H1 (cell line): ENCODE results near the gene ABCA6. TPM values are rescaled to one million over a fixed set of nuclear protein-coding genes. Genes with fewer than 3 reads are reported as not detected.
A peak's percentile ranks its signal among the peaks of the same experiment; 100 is the strongest.

Source experiments
- CTCF ChIA-PET: fragments of 300-600 bp; sonication (Branson Sonifier 250); formaldehyde crosslinking; loops from one replicate; lab custom pipeline; 2021; ENCODE audit not compliant: partially characterized antibody; lab: Charles Lee
- POLR2A ChIA-PET: fragments of 300-600 bp; sonication (Branson Sonifier 250); formaldehyde crosslinking; loops from one replicate; lab custom pipeline; 2021; ENCODE audit warnings: inconsistent platforms; ENCODE audit not compliant: partially characterized antibody; lab: Charles Lee
- DNase-seq, 2 experiments: peaks; one replicate each; pipeline versions ENCODE4 v3.0.0 to v3.0.0-alpha.2; 2010 to 2022; ENCODE audit warnings: low spot score in 2 of 2, low read depth in 1 of 2, mixed read lengths in 1 of 2
- FAIRE-seq: peaks from 2 replicates; lab custom pipeline; 2011; peaks lifted over from hg19 to GRCh38; lab: Jason Lieb, UNC
- H2AFZ ChIP-seq: 2 replicates; pipeline ENCODE4 v1.8.1; 2012; ENCODE audit warnings: low read length, inconsistent platforms
- H2AK5ac ChIP-seq: 2 replicates; pipeline ENCODE4 v1.6.1; 2013; ENCODE audit warnings: low read depth, low read length
- H2BK120ac ChIP-seq: replicated peaks from 2 replicates; pipeline ENCODE3; 2013; ENCODE audit warnings: low read depth, low read length, inconsistent platforms
- H2BK12ac ChIP-seq: 2 replicates; pipeline ENCODE4 v1.6.1; 2013; ENCODE audit warnings: low read depth, low read length
- H2BK15ac ChIP-seq: 2 replicates; pipeline ENCODE4 v1.6.1; 2013; ENCODE audit warnings: low read length
- H2BK20ac ChIP-seq: 2 replicates; pipeline ENCODE4 v1.6.1; 2013; ENCODE audit warnings: low read length
- H2BK5ac ChIP-seq: 2 replicates; pipeline ENCODE4 v1.6.1; 2013; ENCODE audit warnings: low read depth, low read length
- H3K14ac ChIP-seq: 2 replicates; pipeline ENCODE4 v1.6.1; 2013; ENCODE audit warnings: inconsistent platforms; ENCODE audit not compliant: insufficient read length
- H3K18ac ChIP-seq: 2 replicates; pipeline ENCODE4 v1.6.1; 2013; ENCODE audit warnings: low read length; ENCODE audit errors: extremely low read depth
- H3K23ac ChIP-seq: 2 replicates; pipeline ENCODE4 v1.6.1; 2013; ENCODE audit warnings: inconsistent platforms; ENCODE audit not compliant: insufficient read length
- H3K23me2 ChIP-seq: 2 replicates; pipeline ENCODE4 v1.6.1; 2013; ENCODE audit warnings: low read depth, low read length
- H3K27ac ChIP-seq: 2 replicates; pipeline ENCODE4 v1.6.1; 2011; ENCODE audit warnings: low read depth, low read length, inconsistent platforms
- H3K27me3 ChIP-seq, 4 experiments: replicated peaks in 1 of 4; 1 replicate in 1 of 4; 2 replicates in 3 of 4; pipeline versions ENCODE4 v1.6.1 to v1.8.1; 2011 to 2013; ENCODE audit warnings: low read length in 3 of 4, mild to moderate bottlenecking in 3 of 4, inconsistent platforms in 2 of 4, mixed read lengths in 2 of 4, moderate library complexity in 1 of 4; ENCODE audit not compliant: control insufficient read depth in 3 of 4, insufficient read depth in 3 of 4; ENCODE audit errors: extremely low read depth in 1 of 4
- H3K36me3 ChIP-seq, 4 experiments: 2 replicates each; pipeline versions ENCODE4 v1.6.1 to v1.8.1; 2011 to 2013; ENCODE audit warnings: mild to moderate bottlenecking in 4 of 4, low read length in 3 of 4, moderate library complexity in 2 of 4, control low read depth in 1 of 4, inconsistent platforms in 1 of 4; ENCODE audit not compliant: insufficient read depth in 4 of 4, control insufficient read depth in 2 of 4
- H3K4ac ChIP-seq: replicated peaks from 2 replicates; pipeline ENCODE3; 2013; ENCODE audit warnings: low read length, low read depth, mixed read lengths, inconsistent platforms; ENCODE audit not compliant: insufficient read length
- H3K4me1 ChIP-seq, 4 experiments: replicated peaks in 1 of 4; 1 replicate in 1 of 4; 2 replicates in 3 of 4; pipeline versions ENCODE4 v1.6.1 to v1.8.1; 2011 to 2013; ENCODE audit warnings: low read length in 3 of 4, inconsistent platforms in 2 of 4, mixed read lengths in 1 of 4; ENCODE audit not compliant: insufficient read depth in 4 of 4, control insufficient read depth in 3 of 4
- H3K4me2 ChIP-seq, 2 experiments: 2 replicates each; pipeline versions ENCODE4 v1.6.1 to v1.8.1; 2011 to 2013; ENCODE audit warnings: low read depth in 2 of 2, low read length in 2 of 2, control low read depth in 1 of 2, inconsistent platforms in 1 of 2, mild to moderate bottlenecking in 1 of 2; ENCODE audit not compliant: insufficient read depth in 1 of 2
- H3K4me3 ChIP-seq, 4 experiments: fragments of 200-600, 300-600 bp in 1 of 4; sonication (generic), shearing (Covaris generic), sonication (Bioruptor Twin) in 1 of 4; 2 replicates each; pipeline versions ENCODE4 v1.5.1 to v1.8.1; 2011 to 2016; ENCODE audit warnings: low read length in 4 of 4, low read depth in 3 of 4, control low read depth in 2 of 4, inconsistent platforms in 2 of 4, mild to moderate bottlenecking in 2 of 4, mixed read lengths in 1 of 4, moderate library complexity in 1 of 4; ENCODE audit not compliant: insufficient read depth in 2 of 4; ENCODE audit errors: extremely low read depth in 1 of 4
- H3K56ac ChIP-seq: replicated peaks from 2 replicates; pipeline ENCODE3; 2013; ENCODE audit warnings: low read depth, mild to moderate bottlenecking, mixed read lengths, low read length, inconsistent platforms; ENCODE audit not compliant: insufficient read length
- H3K79me1 ChIP-seq: 2 replicates; pipeline ENCODE4 v1.6.1; 2013; ENCODE audit warnings: low read depth, low read length, control low read depth
- H3K79me2 ChIP-seq, 2 experiments: 2 replicates each; pipeline versions ENCODE4 v1.6.1 to v1.8.1; 2012 to 2013; ENCODE audit warnings: low read length in 2 of 2, mild to moderate bottlenecking in 2 of 2, inconsistent platforms in 1 of 2; ENCODE audit not compliant: insufficient read depth in 2 of 2, control insufficient read depth in 1 of 2
- H3K9ac ChIP-seq, 4 experiments: replicated peaks in 1 of 4; 1 replicate in 1 of 4; 2 replicates in 3 of 4; pipeline versions ENCODE4 v1.6.1 to v1.8.1; 2011 to 2013; ENCODE audit warnings: low read depth in 3 of 4, low read length in 3 of 4, control low read depth in 2 of 4, mild to moderate bottlenecking in 2 of 4, moderate library complexity in 2 of 4, inconsistent platforms in 1 of 4; ENCODE audit errors: extremely low read depth in 1 of 4
- H3K9me3 ChIP-seq, 2 experiments: 2 replicates each; pipeline versions ENCODE4 v1.6.1 to v1.8.1; 2012 to 2013; ENCODE audit warnings: mild to moderate bottlenecking in 2 of 2, moderate library complexity in 2 of 2, control low read depth in 1 of 2, inconsistent platforms in 1 of 2, low read depth in 1 of 2, low read length in 1 of 2, mixed read lengths in 1 of 2; ENCODE audit not compliant: insufficient read depth in 2 of 2
- H4K20me1 ChIP-seq, 2 experiments: replicated peaks in 1 of 2; 2 replicates each; pipeline versions ENCODE3 to v1.8.1; 2011 to 2013; ENCODE audit warnings: inconsistent platforms in 2 of 2, low read length in 2 of 2, mild to moderate bottlenecking in 1 of 2; ENCODE audit not compliant: insufficient read depth in 2 of 2, control insufficient read depth in 1 of 2
- H4K5ac ChIP-seq: 2 replicates; pipeline ENCODE4 v1.6.1; 2013; ENCODE audit warnings: low read length, low read depth, mixed read lengths, inconsistent platforms; ENCODE audit not compliant: insufficient read length
- H4K8ac ChIP-seq: 2 replicates; pipeline ENCODE4 v1.8.0; 2013; ENCODE audit warnings: mild to moderate bottlenecking, moderate library complexity, low read length, inconsistent platforms; ENCODE audit not compliant: insufficient read depth; ENCODE audit errors: extremely low read depth
- H4K91ac ChIP-seq: replicated peaks from 2 replicates; pipeline ENCODE3; 2013; ENCODE audit warnings: low read length, mixed read lengths, inconsistent platforms; ENCODE audit not compliant: insufficient read length
- ZNF274 ChIP-seq: IDR thresholded peaks from 2 replicates; pipeline ENCODE4 v1.7.0; 2012; ENCODE audit warnings: low read length, borderline replicate concordance; ENCODE audit errors: extremely low read depth
- WGBS, 2 experiments: shearing (Covaris generic) in 1 of 2; methylation state at CpG; one replicate each; pipeline versions ENCODE4 v1.1.6 to v1.1.7; 2013 to 2015; ENCODE audit warnings: low lambda C conversion rate in 2 of 2, mixed read lengths in 2 of 2, inconsistent platforms in 1 of 2, low coverage in 1 of 2, missing lambda C conversion rate in 1 of 2; ENCODE audit not compliant: insufficient replicate concordance in 2 of 2, insufficient coverage in 1 of 2, insufficient read length in 1 of 2; ENCODE audit errors: extremely low coverage in 1 of 2, missing lambda C conversion rate in 1 of 2; 5-methylcytosine and 5-hydroxymethylcytosine counted together
- polyA plus RNA-seq, 7 experiments: library from polyadenylated mRNA; depleted of rRNA in 3 of 7; stranded (reverse) in 5 of 7; unstranded in 2 of 7; fragments of >200 nt in 5 of 7; fragments of 200-250 nt in 2 of 7; gene quantifications; 1 replicate in 5 of 7; 2 replicates in 1 of 7; 4 replicates in 1 of 7; pipeline versions ENCODE4 v1.2.1 to v1.2.3, GENCODE V29; 2011 to 2013; ENCODE audit warnings: missing spikeins in 2 of 7, mixed read lengths in 2 of 7
- total RNA-seq: library from RNA; stranded (reverse); fragmentation: NEBNext Ultra II Directional; extraction: Animal tissue kit (Norgen Biotek cat#: 25700); gene quantifications from 2 replicates; pipeline ENCODE4 v1.2.1, GENCODE V29; 2021

Gene ABCA6
- total and polyA plus RNA-seq, 2 of the 8 experiments (the other 6 are each of a cell fraction or from before 2014, with no cell fraction given) = not detected

GRCh38 chr17:69031839-69032238 is 109.9 kb downstream of the ABCA6 start:
- no peak overlapping the region for H3K9ac ChIP-seq
- no peak overlapping the region for H3K4me2 ChIP-seq
- no peak overlapping the region for H4K8ac ChIP-seq
- H2BK5ac ChIP-seq = no peak overlapping the region
- H2BK20ac ChIP-seq = no peak overlapping the region
- no peak overlapping the region for H3K4ac ChIP-seq
- H3K23me2 ChIP-seq = no peaks in the 10 kb centered on the region
- H3K23ac ChIP-seq = no peak overlapping the region
- no peaks in the 10 kb centered on the region for H3K4me1 ChIP-seq
- no peak overlapping the region for H4K5ac ChIP-seq
- ChIA-PET CTCF (interaction anchor here (1.2 kb wide), 1 partner anchor 255 kb away, joined by 3 read pairs; no protein-coding TSS in a partner anchor), POLR2A (no interaction called here)
- no peak overlapping the region for H3K18ac ChIP-seq
- no peaks in the 10 kb centered on the region for H3K27me3 ChIP-seq
- FAIRE-seq (no peak), DNase-seq (no peak)
- H2BK15ac ChIP-seq = no peak overlapping the region
- H3K27ac ChIP-seq = no peak overlapping the region
- H4K91ac ChIP-seq = no peak overlapping the region
- no peaks in the 10 kb centered on the region for H3K9me3 ChIP-seq
- TF ChIP-seq ZNF274 = no peak
- no peak overlapping the region for H2BK12ac ChIP-seq
- H3K4me3 ChIP-seq = no peak overlapping the region
- H4K20me1 ChIP-seq = no peaks in the 10 kb centered on the region
- no peak overlapping the region for H2BK120ac ChIP-seq
- no peak overlapping the region for H3K14ac ChIP-seq
- no peak overlapping the region for H3K56ac ChIP-seq
- peak overlapping the region; percentile 57; the same call in 1 of the 2 replicates for H2AFZ ChIP-seq
- H3K79me2 ChIP-seq = no peaks in the 10 kb centered on the region
- no peaks in the 10 kb centered on the region for H3K36me3 ChIP-seq
- no peaks in the 10 kb centered on the region for H3K79me1 ChIP-seq
- WGBS, 2 experiments = 80% methylated on average over 3 of the region's 3 CpGs; no CpG with 5 or more reads in 1 of the 2 experiments
- H2AK5ac ChIP-seq = no peak overlapping the region
